ENCODE results near the gene PAPOLB.

GRCh38 chr7:4828720-4829383 lies 33.0 kb downstream of the PAPOLB start:
- TF ChIP-seq, protein P1, sequence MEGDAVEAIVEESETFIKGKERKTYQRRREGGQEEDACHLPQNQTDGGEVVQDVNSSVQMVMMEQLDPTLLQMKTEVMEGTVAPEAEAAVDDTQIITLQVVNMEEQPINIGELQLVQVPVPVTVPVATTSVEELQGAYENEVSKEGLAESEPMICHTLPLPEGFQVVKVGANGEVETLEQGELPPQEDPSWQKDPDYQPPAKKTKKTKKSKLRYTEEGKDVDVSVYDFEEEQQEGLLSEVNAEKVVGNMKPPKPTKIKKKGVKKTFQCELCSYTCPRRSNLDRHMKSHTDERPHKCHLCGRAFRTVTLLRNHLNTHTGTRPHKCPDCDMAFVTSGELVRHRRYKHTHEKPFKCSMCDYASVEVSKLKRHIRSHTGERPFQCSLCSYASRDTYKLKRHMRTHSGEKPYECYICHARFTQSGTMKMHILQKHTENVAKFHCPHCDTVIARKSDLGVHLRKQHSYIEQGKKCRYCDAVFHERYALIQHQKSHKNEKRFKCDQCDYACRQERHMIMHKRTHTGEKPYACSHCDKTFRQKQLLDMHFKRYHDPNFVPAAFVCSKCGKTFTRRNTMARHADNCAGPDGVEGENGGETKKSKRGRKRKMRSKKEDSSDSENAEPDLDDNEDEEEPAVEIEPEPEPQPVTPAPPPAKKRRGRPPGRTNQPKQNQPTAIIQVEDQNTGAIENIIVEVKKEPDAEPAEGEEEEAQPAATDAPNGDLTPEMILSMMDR (conservative IDR thresholded peaks at IDR 0.05): no peak
- TF ChIP-seq EZH2 (IDR thresholded peaks at IDR 0.05; ENCODE audit: low read depth): no peak

Measured in PC-9 (cell line).